Esophagus squamous epithelium (tissue), 5 donors: ENCODE measurements around the gene DUSP19. TPM values are rescaled to one million over a fixed set of nuclear protein-coding genes. Genes with fewer than 3 reads are reported as not detected.

Source experiments
- DNase-seq: peaks from one replicate; lab custom pipeline; 2025; lab: John Stamatoyannopoulos, UW
- H3K27ac ChIP-seq, 4 donors: fragments of 200-600 bp; sonication (generic); one replicate each; pipeline ENCODE4 v1.5.1; 2016 to 2019; ENCODE audit warnings: mild to moderate bottlenecking in 1 of 4
- H3K27me3 ChIP-seq, 4 donors: fragments of 200-600 bp; sonication (generic); 1 replicate in 3 of 4; 2 replicates in 1 of 4; pipeline versions ENCODE4 v1.5.1 to v1.6.0; 2017 to 2021; ENCODE audit warnings: antibody characterized with exemption in 1 of 4
- H3K36me3 ChIP-seq, 3 donors: fragments of 200-600 bp; sonication (generic); one replicate each; pipeline ENCODE4 v1.5.1; 2016 to 2019
- H3K4me1 ChIP-seq, 3 donors: fragments of 200-600 bp; sonication (generic); one replicate each; pipeline ENCODE4 v1.5.1; 2017 to 2019
- H3K4me3 ChIP-seq, 4 donors: fragments of 200-600 bp; sonication (generic); 1 replicate in 3 of 4; 2 replicates in 1 of 4; pipeline ENCODE4 v1.5.1; 2016 to 2019; ENCODE audit warnings: mild to moderate bottlenecking in 2 of 4, moderate library complexity in 1 of 4
- H3K9me3 ChIP-seq, 3 donors: fragments of 200-600 bp; sonication (generic); one replicate each; pipeline ENCODE4 v1.5.1; 2016 to 2019
- POLR2A ChIP-seq, 4 donors: fragments of 450-650 bp; IDR thresholded peaks; one replicate each; pipeline ENCODE4 v1.6.1; 2017; ENCODE audit warnings: antibody characterized with exemption in 4 of 4, mild to moderate bottlenecking in 4 of 4, moderate library complexity in 3 of 4
- WGBS, 2 donors: methylation state at CpG; one replicate each; pipeline ENCODE4 v1.1.5; 2018; 5-methylcytosine and 5-hydroxymethylcytosine counted together
- intact Hi-C: fragments of 100-400 bp; cut with DNase I; formaldehyde crosslinking; loops from one replicate; pipeline ENCODE4 v1.15.0; 2022
- total RNA-seq, 4 donors: library from RNA; depleted of rRNA; stranded (reverse); fragments of >200 nt; gene quantifications; one replicate each; pipeline ENCODE4 v1.1.0, GENCODE V29; 2016
- TF ChIP-seq, protein P1 (sequence below), 6 experiments: fragments of 450-650 bp in 4 of 6; fragments of 200-600 bp in 2 of 6; sonication (generic) in 2 of 6; IDR thresholded peaks; one replicate each; pipeline ENCODE4 v1.5.1; 2016 to 2019; ENCODE audit warnings: antibody characterized with exemption in 6 of 6, mild to moderate bottlenecking in 4 of 6, moderate library complexity in 4 of 6
- donor health status: DM: yes; HTN: yes; CAD: no.

Gene DUSP19
- total RNA-seq, 4 donors from 2014 or later, result 0.27 to 1.5 (median 0.86) TPM

DNA sequence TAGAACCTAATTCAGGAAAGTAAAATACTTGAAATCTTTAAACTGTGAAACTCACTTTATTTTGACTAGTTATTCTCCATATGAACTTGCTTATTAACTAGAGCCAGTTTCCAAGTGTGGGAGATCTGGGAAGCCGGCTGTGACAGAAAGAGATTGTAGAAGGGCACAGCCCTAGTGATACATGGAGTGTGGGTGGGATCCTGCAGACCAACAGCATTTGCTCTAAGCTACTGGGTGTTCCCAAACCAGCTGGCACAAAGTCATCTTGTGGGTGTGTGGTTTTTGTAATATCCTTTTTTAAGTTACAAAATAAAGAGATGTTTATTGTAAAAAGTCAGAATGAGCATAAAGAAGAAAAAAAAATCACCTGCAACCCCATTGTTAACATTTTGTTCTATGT is 3.4 kb downstream of the DUSP19 start:
- peaks cover 0 to 25% (median 4%) of the 10 kb centered on the region in 3 donors for H3K4me1 ChIP-seq
- H3K9me3 ChIP-seq, result no peaks in the 10 kb centered on the region
- TF ChIP-seq, protein P1, sequence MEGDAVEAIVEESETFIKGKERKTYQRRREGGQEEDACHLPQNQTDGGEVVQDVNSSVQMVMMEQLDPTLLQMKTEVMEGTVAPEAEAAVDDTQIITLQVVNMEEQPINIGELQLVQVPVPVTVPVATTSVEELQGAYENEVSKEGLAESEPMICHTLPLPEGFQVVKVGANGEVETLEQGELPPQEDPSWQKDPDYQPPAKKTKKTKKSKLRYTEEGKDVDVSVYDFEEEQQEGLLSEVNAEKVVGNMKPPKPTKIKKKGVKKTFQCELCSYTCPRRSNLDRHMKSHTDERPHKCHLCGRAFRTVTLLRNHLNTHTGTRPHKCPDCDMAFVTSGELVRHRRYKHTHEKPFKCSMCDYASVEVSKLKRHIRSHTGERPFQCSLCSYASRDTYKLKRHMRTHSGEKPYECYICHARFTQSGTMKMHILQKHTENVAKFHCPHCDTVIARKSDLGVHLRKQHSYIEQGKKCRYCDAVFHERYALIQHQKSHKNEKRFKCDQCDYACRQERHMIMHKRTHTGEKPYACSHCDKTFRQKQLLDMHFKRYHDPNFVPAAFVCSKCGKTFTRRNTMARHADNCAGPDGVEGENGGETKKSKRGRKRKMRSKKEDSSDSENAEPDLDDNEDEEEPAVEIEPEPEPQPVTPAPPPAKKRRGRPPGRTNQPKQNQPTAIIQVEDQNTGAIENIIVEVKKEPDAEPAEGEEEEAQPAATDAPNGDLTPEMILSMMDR (IDR thresholded peaks at IDR 0.05), result no peak
- TF ChIP-seq POLR2A (IDR thresholded peaks at IDR 0.05), result no peak
- no peak for DNase-seq
- H3K36me3 ChIP-seq, result no peaks in the 10 kb centered on the region
- H3K27ac ChIP-seq, result no peak overlapping the region
- no peaks in the 10 kb centered on the region for H3K27me3 ChIP-seq
- 14 to 23% methylated on average over 1 of the region's 1 CpG for WGBS, 2 donors
- H3K4me3 ChIP-seq, result no peak overlapping the region
- intact Hi-C loops, result no loop called here

DNA sequence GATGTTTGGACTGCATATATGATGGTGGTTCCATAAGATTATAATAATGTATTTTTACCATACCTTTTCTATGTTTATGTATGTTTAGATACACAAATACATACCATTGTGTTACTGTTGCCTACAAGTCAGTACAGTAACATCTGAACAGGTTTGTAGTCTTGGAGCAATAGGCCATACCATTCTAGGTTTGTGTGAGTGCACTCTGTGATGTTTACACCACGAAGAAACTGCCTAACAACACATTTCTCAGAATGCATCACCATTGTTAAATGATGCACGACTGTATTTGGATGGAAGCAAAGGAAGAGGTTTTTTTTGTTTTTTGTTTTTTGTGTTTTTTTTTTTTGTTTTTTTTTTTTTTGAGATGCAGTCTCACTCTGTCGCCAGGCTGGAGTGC is 9.5 kb downstream of the DUSP19 start:
- WGBS, 2 donors, result 62 to 68% methylated on average over 3 of the region's 3 CpGs
- H3K9me3 ChIP-seq, result no peaks in the 10 kb centered on the region

GRCh38 chr2:183089192-183089851 is 10.8 kb downstream of the DUSP19 start:
- no peaks in the 10 kb centered on the region for H3K4me1 ChIP-seq
- no peak for DNase-seq
- intact Hi-C loops, result no loop called here
- no peaks in the 10 kb centered on the region for H3K36me3 ChIP-seq
- no peak overlapping the region for H3K27ac ChIP-seq
- no peaks in the 10 kb centered on the region for H3K27me3 ChIP-seq
- no peaks in the 10 kb centered on the region for H3K9me3 ChIP-seq
- TF ChIP-seq, protein P1 (IDR thresholded peaks at IDR 0.05), result no peak
- no peak for TF ChIP-seq POLR2A (IDR thresholded peaks at IDR 0.05)
- WGBS, 2 donors, result 82% methylated on average over 6 of the region's 6 CpGs
- H3K4me3 ChIP-seq, result no peak overlapping the region

More for the DNA sequence above, 9.5 kb downstream of the DUSP19 start:
- TF ChIP-seq, protein P1 (IDR thresholded peaks at IDR 0.05), result no peak
- no peak for TF ChIP-seq POLR2A (IDR thresholded peaks at IDR 0.05)
- Histone ChIP-seq H3K36me3 (no peaks in the 10 kb centered on the region), H3K4me3 (no peak overlapping the region), H3K27ac (no peak overlapping the region), H3K4me1 (no peaks in the 10 kb centered on the region), H3K27me3 (no peaks in the 10 kb centered on the region)
- no peak for DNase-seq
- intact Hi-C loops, result no loop called here

DNA sequence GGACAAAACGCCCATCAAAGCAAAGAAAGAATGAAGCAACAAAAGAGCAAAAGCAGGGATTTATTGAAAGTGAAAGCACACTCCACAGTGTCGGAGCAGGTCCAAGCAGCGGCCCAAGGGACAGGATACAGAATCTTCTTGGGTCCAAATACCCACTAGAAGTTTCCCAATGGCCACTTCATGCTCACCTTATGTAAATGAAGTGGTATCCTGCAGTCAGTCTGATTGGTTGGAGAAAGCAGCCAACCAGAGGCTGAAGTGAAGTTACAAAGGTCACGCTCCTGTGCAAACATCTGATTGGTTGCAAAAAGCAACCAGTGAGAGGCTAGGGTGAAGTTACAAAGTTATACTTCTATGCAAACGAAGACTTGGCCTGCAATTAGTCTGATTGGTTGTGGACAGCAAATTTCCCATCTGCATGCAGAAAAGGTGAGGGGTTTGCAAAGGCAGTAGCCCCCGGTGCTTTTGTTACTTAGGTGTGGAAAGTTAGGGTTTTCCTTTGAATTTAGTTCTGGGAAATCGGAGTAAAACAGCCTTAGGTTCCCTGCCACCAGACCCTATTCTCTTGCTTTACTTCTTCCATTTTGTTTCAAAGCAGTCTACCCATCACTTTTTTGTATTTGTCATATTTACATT is 12.9 kb downstream of the DUSP19 start:
- no peaks in the 10 kb centered on the region for H3K27me3 ChIP-seq
- peaks cover 0 to 10% (median 0%) of the 10 kb centered on the region in 3 donors for H3K36me3 ChIP-seq
- intact Hi-C loops, result no loop called here
- 76 to 79% methylated on average over 7 of the region's 7 CpGs for WGBS, 2 donors
- no peak overlapping the region for H3K27ac ChIP-seq
- no peaks in the 10 kb centered on the region for H3K4me1 ChIP-seq
- H3K9me3 ChIP-seq, result no peaks in the 10 kb centered on the region
- H3K4me3 ChIP-seq, result no peak overlapping the region
- TF ChIP-seq POLR2A (IDR thresholded peaks at IDR 0.05), result no peak
- TF ChIP-seq, protein P1 (IDR thresholded peaks at IDR 0.05), result no peak
- DNase-seq, result no peak

GRCh38 chr2:183091954-183092345 is 13.4 kb downstream of the DUSP19 start:
- H3K27me3 ChIP-seq, result no peaks in the 10 kb centered on the region
- no peak overlapping the region for H3K27ac ChIP-seq
- WGBS, 2 donors, result 94 to 96% methylated on average over 2 of the region's 2 CpGs
- no peaks in the 10 kb centered on the region for H3K4me1 ChIP-seq
- peaks cover 0 to 12% (median 0%) of the 10 kb centered on the region in 3 donors for H3K36me3 ChIP-seq
- H3K4me3 ChIP-seq, result no peak overlapping the region
- DNase-seq, result no peak
- no peaks in the 10 kb centered on the region for H3K9me3 ChIP-seq
- intact Hi-C loops, result no loop called here
- TF ChIP-seq, protein P1 (IDR thresholded peaks at IDR 0.05), result no peak
- no peak for TF ChIP-seq POLR2A (IDR thresholded peaks at IDR 0.05)
